Neural progenitor cell (in vitro differentiated cells): ENCODE data around the gene PKNOX2.

Experiments
- EZH2 ChIP-seq: fragments of 200-600 bp; sonication (generic); IDR thresholded peaks from 2 replicates; pipeline ENCODE4 v1.6.1; 2017; ENCODE audit warnings: antibody characterized with exemption, mild to moderate bottlenecking, moderate library complexity
- TF ChIP-seq, protein P1 (sequence below): fragments of 200-600 bp; sonication (generic); IDR thresholded peaks from 2 replicates; pipeline ENCODE4 v1.5.1; 2017; ENCODE audit warnings: antibody characterized with exemption, mild to moderate bottlenecking

DNA sequence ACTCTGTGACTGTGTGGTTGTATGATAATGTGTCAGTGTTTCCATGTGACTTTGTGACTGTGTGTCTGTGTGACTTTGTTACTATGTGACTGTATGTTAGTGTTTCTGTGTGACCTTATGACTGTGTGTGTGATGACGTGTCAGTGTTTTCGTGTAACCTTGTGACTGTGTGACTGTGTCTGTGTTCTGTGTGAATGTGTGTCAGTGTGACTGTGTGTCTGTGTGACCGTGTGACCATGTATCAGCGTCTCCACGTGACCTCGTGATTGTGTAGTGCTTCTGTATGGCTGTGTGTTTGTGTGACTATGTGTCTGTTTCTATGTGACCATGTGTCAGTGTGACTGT, 9.5 kb upstream of the PKNOX2 start:
- TF ChIP-seq, protein P1, sequence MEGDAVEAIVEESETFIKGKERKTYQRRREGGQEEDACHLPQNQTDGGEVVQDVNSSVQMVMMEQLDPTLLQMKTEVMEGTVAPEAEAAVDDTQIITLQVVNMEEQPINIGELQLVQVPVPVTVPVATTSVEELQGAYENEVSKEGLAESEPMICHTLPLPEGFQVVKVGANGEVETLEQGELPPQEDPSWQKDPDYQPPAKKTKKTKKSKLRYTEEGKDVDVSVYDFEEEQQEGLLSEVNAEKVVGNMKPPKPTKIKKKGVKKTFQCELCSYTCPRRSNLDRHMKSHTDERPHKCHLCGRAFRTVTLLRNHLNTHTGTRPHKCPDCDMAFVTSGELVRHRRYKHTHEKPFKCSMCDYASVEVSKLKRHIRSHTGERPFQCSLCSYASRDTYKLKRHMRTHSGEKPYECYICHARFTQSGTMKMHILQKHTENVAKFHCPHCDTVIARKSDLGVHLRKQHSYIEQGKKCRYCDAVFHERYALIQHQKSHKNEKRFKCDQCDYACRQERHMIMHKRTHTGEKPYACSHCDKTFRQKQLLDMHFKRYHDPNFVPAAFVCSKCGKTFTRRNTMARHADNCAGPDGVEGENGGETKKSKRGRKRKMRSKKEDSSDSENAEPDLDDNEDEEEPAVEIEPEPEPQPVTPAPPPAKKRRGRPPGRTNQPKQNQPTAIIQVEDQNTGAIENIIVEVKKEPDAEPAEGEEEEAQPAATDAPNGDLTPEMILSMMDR = no peak
- no peak for TF ChIP-seq EZH2
